ENCODE data around the gene LAMA5.
A peak's percentile ranks its signal among the peaks of the same experiment; 100 is the strongest.

Gene LAMA5

GRCh38 chr20:62310757-62311121, 56.4 kb downstream of the LAMA5 start:
- no peak for DNase-seq

- no peak for DNase-seq
Observed at GRCh38 chr20:62309947-62310756, 57.0 kb downstream of the LAMA5 start.

DNA sequence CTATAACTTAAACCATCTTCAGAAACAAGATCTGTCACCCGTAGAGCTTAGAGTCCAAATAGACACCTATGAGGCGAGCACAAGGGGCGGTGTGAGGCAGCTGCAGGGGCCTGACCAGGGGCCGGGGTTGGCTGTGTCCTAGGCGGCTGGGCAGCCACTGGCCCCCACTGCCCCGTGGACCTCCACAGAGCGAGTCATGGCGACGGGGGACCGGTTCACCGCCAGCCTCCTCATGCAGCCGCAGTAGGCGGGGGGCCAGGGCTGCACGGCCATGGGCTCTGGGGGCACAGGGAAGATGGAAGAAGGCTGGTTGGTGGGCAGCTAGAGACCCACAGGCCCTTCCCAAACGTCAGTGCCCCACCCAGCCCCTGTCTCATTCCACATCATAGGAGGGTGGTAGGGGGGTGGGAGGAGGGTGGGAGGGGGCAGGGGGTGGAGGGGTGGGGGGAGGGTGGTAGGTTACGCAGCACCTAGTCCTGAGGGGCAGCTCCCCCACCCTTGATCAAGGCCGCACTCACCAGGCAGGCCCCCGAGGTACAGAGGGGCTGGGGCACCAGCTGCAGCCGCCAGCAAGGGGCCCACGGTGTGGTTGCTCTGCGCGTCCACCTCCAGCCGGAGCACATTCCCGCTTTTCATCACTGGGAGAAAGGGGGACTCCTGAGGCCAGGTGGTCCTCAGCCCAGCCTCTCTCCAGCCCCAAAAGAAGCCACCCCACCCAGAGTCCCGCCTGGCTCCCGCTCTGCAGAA, 57.7 kb downstream of the LAMA5 start:
- no peak for DNase-seq

- no peak for DNase-seq
Observed at GRCh38 chr20:62308102-62308822, 58.9 kb downstream of the LAMA5 start.

DNA sequence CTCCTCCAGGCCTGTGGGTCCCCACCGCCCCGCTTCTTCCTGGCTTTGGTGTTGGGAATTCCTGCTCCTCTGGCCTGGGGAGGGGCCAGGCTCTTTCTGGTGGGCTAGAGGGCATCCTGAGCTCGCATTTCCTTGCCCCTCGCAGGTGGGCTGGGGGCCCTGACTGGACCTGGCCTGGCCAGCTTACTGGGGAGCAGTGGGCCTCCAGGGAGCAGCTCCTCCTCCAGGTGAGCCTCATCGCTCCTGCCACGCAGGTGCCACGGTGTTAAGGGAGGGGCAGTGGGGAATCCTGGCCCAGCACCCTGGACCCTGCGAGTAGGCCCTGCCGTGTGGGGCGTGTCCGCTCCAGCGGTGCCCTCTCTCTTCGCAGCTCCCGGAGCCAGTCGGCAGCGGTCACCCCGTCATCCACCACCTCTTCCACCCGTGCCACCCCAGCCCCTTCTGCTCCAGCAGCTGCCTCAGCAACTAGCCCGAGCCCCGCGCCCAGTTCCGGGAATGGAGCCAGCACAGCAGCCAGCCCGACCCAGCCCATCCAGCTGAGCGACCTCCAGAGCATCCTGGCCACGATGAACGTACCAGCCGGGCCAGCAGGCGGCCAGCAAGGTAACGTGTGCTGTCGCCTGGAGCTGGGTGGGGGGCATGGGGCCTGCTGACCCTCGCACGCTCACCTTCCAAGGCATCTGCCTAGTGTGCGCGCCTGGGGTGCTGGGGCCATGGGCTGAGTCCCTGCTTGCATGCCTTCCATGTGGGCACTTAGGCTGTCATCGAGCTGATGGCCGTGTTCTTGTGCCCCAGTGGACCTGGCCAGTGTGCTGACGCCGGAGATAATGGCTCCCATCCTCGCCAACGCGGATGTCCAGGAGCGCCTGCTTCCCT, 59.6 kb downstream of the LAMA5 start:
- DNase-seq, result no peak

GRCh38 chr20:62306414-62307187, 60.5 kb downstream of the LAMA5 start:
- DNase-seq, result peak in 1 of 2 experiments; percentile 12

- DNase-seq, result peak; percentile 96 to 97
Observed at GRCh38 chr20:62305765-62306413, 61.2 kb downstream of the LAMA5 start.

GRCh38 chr20:62305149-62305764, 61.9 kb downstream of the LAMA5 start:
- DNase-seq, result peak; percentile 66 to 83

GRCh38 chr20:62304331-62305148, 62.6 kb downstream of the LAMA5 start:
- DNase-seq, result peak in 1 of 2 experiments; percentile 8

DNA sequence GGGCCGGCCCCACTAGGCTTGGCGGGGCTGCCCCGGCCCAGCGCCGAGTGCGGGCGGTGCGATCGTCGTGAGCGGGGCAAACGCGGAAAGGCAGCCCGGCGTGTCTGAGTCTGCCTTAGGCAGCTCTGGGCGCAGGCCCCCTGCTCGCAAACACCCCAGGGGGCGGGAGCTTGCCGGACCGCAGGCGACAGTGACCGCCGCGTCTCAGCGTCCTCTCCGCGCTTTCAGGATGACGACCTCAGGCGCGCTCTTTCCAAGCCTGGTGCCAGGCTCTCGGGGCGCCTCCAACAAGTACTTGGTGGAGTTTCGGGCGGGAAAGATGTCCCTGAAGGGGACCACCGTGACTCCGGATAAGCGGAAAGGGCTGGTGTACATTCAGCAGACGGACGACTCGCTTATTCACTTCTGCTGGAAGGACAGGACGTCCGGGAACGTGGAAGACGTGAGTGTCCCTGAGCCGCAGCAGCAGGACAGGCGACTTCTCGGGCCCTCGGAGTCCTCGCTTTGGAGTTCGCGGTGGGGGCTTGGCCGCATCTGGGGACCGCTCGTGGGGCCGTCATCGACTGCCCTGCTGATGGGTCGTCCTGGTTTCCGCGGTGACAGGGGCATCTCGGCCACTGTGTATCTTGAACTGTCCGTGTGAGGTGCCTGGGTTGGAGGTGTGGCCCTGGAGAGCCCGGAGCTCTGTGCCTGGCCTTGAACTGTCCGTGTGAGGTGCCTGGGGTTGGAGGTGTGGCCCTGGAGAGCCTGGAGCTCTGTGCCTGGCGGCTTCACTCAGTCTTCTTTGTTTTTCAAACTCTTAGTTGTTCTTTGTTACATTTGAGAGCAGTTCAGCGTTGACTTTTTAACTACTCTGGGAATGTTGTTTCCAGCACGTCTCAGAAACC, 63.5 kb downstream of the LAMA5 start:
- DNase-seq, result peak in 1 of 2 experiments; percentile 15

DNA sequence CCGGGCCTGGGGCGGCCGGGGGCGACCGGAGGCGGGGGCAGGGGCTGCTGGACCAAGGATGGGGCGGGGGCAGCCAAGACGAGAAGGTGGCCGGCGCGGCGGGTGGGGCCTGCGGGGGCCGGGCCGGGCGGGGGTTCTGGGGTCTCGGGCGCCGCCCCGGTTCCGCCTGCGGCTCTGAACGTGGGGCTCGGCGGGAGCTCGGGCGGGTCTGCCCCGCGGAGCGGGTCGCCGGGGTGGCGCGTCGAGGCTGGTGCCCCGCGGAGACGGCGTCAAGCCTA, 64.1 kb downstream of the LAMA5 start:
- no peak for DNase-seq

- DNase-seq, result peak; percentile 92
Observed at GRCh38 chr20:62302341-62303061, 64.6 kb downstream of the LAMA5 start, which contains the start of gene ADRM1. TSS of gene ADRM1 (plus strand) at chr20:62302997. CDS start at chr20:62303569, 572 bp downstream.

- peak; percentile 95 to 97 for DNase-seq
Observed at GRCh38 chr20:62301773-62302340, 65.3 kb downstream of the LAMA5 start.

DNA sequence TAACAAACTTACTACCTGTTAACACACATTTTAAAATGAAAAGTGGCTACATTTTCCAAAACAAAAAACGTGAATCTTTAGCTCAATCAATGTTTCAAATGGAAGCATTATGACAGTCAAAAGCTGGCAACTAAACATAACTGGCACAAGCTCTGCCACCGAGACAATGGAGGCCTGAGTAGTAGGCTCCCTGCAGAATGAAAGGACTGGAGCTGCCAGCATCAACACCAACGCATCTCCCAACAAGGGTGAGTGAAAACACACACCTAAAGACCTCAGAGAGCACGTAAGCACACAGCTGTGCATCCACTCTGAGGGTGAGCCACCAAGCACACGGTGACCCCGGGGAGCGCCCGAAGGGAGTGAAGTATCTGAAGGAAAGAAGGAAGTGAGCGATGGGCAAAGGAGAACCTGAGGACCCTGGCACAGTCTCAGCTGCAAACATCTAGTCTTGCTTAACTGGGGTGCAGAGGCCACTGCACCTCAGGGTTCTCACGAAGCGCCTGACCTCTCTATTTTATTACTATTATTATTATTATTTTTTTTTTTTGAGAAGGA, 65.9 kb downstream of the LAMA5 start:
- no peak for DNase-seq

- no peak for DNase-seq
Observed at GRCh38 chr20:62300319-62300718, 66.8 kb downstream of the LAMA5 start.

DNA sequence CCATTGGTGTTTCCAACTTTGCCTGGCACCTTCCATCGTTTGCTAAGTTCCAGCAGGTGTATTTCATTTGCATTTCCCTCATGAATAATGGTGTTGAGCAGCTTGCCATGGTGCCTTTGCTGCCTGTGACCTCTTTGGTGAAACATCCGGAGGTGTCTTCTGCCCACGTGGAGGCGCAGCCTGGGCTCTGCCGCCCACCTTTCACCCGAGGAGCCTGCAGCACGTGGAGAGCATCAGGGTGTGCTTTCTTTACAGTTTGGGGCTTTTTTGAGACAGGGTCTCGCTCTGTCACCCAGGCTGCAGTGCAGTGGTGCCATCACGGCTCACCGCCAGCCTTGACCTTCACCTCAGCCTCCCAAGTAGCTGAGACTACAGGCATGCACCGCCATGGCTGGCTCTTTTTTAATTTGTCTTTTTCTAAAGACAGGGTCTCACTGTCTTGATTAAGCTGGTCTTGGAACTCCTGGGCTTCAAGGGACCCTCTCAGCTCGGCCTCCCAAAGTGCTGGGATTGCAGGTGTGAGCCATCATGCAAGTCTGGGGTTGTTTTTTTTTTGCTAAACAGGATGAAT, 67.4 kb downstream of the LAMA5 start:
- DNase-seq, result no peak
